ENCODE measurements around the gene IFI30. TPM values are rescaled to one million over a fixed set of nuclear protein-coding genes. Genes with fewer than 3 reads are reported as not detected.

Gene IFI30
- total and polyA plus RNA-seq, 2 donors (not counting 1 experiment from before 2014, with no cell fraction given) = 8.8 to 50.9 TPM

GRCh38 chr19:18190278-18190677 is 16.7 kb downstream of the IFI30 start:
- no peak overlapping the region for H3K4me2 ChIP-seq (ENCODE audit: extremely low read depth, insufficient read depth, low read length)
- TF ChIP-seq EZH2 (IDR thresholded peaks at IDR 0.05; ENCODE audit: low read length, missing control alignments) = no peak
- no peak for TF ChIP-seq CTCF (conservative IDR thresholded peaks at IDR 0.05 in 1 of 2, IDR thresholded peaks at IDR 0.05 in 1 of 2; ENCODE audit: low read depth in 1 of 2, low read length in 2 of 2)
- H3K9me3 ChIP-seq (ENCODE audit: control insufficient read depth, insufficient read depth, low read depth, low read length) = no peaks in the 10 kb centered on the region
- no peaks in the 10 kb centered on the region for H3K27me3 ChIP-seq (ENCODE audit: control insufficient read depth, insufficient read depth, low read length)
- no peak overlapping the region for H2AFZ ChIP-seq (ENCODE audit: low read length)
- no peak overlapping the region for H3K4me3 ChIP-seq (replicated peaks in 1 of 4; ENCODE audit: control extremely low read depth in 1 of 4, insufficient read depth in 1 of 4, low read depth in 3 of 4, low read length in 4 of 4)
- H3K9ac ChIP-seq (ENCODE audit: insufficient read depth, low read length) = no peak overlapping the region
- no peaks in the 10 kb centered on the region for H3K4me1 ChIP-seq (ENCODE audit: control insufficient read depth, extremely low read depth, insufficient read depth, low read length)
- H3K79me2 ChIP-seq (ENCODE audit: control insufficient read depth, insufficient read depth, low read length) = no peaks in the 10 kb centered on the region
- H4K20me1 ChIP-seq (ENCODE audit: control insufficient read depth, extremely low read depth, insufficient read depth, low read length) = no peaks in the 10 kb centered on the region
- no peak overlapping the region for H3K27ac ChIP-seq (ENCODE audit: insufficient read depth, low read length)
- no peak for DNase-seq (ENCODE audit: low read depth in 2 of 2)
- H3K36me3 ChIP-seq (ENCODE audit: control insufficient read depth, insufficient read depth, low read length) = no peaks in the 10 kb centered on the region

GRCh38 chr19:18191640-18192062 is 18.0 kb downstream of the IFI30 start:
- peak overlapping the region; percentile 20 for H2AFZ ChIP-seq (ENCODE audit: low read length)
- peaks cover 2% of the 10 kb centered on the region for H3K36me3 ChIP-seq (ENCODE audit: control insufficient read depth, insufficient read depth, low read length)
- H3K4me1 ChIP-seq (ENCODE audit: control insufficient read depth, extremely low read depth, insufficient read depth, low read length) = no peaks in the 10 kb centered on the region
- H4K20me1 ChIP-seq (ENCODE audit: control insufficient read depth, extremely low read depth, insufficient read depth, low read length) = no peaks in the 10 kb centered on the region
- H3K4me2 ChIP-seq (ENCODE audit: extremely low read depth, insufficient read depth, low read length) = peak overlapping the region; percentile 49
- TF ChIP-seq CTCF (conservative IDR thresholded peaks at IDR 0.05 in 1 of 2, IDR thresholded peaks at IDR 0.05 in 1 of 2; ENCODE audit: low read depth in 1 of 2, low read length in 2 of 2) (no peak), EZH2 (IDR thresholded peaks at IDR 0.05; ENCODE audit: low read length, missing control alignments) (no peak)
- no peaks in the 10 kb centered on the region for H3K27me3 ChIP-seq (ENCODE audit: control insufficient read depth, insufficient read depth, low read length)
- H3K79me2 ChIP-seq (ENCODE audit: control insufficient read depth, insufficient read depth, low read length) = no peaks in the 10 kb centered on the region
- no peaks in the 10 kb centered on the region for H3K9me3 ChIP-seq (ENCODE audit: control insufficient read depth, insufficient read depth, low read depth, low read length)
- no peak for DNase-seq (ENCODE audit: low read depth in 2 of 2)
- H3K9ac ChIP-seq (ENCODE audit: insufficient read depth, low read length) = no peak overlapping the region
- peak overlapping the region; percentile 87 for H3K27ac ChIP-seq (ENCODE audit: insufficient read depth, low read length)
- peak overlapping the region; percentile 51 to 88 (median 60) for H3K4me3 ChIP-seq (replicated peaks in 1 of 4; ENCODE audit: control extremely low read depth in 1 of 4, insufficient read depth in 1 of 4, low read depth in 3 of 4, low read length in 4 of 4)

GRCh38 chr19:18192673-18193387 is 19.2 kb downstream of the IFI30 start, which contains the start of gene MPV17L2:
Gene MPV17L2 (plus strand): TSS chr19:18193218. CDS start chr19:18193282, 64 bp downstream.
- no peaks in the 10 kb centered on the region for H3K9me3 ChIP-seq (ENCODE audit: control insufficient read depth, insufficient read depth, low read depth, low read length)
- peak within 1 kb of the TSS; percentile 85 for H3K4me2 ChIP-seq (ENCODE audit: extremely low read depth, insufficient read depth, low read length)
- TF ChIP-seq EZH2 (IDR thresholded peaks at IDR 0.05; ENCODE audit: low read length, missing control alignments) (peak; percentile 93), CTCF (conservative IDR thresholded peaks at IDR 0.05 in 1 of 2, IDR thresholded peaks at IDR 0.05 in 1 of 2; ENCODE audit: low read depth in 1 of 2, low read length in 2 of 2) (no peak)
- H3K27ac ChIP-seq (ENCODE audit: insufficient read depth, low read length) = peak within 1 kb of the TSS; percentile 88
- H3K4me1 ChIP-seq (ENCODE audit: control insufficient read depth, extremely low read depth, insufficient read depth, low read length) = no peaks in the 10 kb centered on the region
- peaks cover 2% of the 10 kb centered on the region for H3K36me3 ChIP-seq (ENCODE audit: control insufficient read depth, insufficient read depth, low read length)
- H3K9ac ChIP-seq (ENCODE audit: insufficient read depth, low read length) = peak within 1 kb of the TSS; percentile 83
- peak within 1 kb of the TSS; percentile 70 to 88 (median 80) for H3K4me3 ChIP-seq (replicated peaks in 1 of 4; ENCODE audit: control extremely low read depth in 1 of 4, insufficient read depth in 1 of 4, low read depth in 3 of 4, low read length in 4 of 4)
- H3K27me3 ChIP-seq (ENCODE audit: control insufficient read depth, insufficient read depth, low read length) = no peaks in the 10 kb centered on the region
- no peaks in the 10 kb centered on the region for H3K79me2 ChIP-seq (ENCODE audit: control insufficient read depth, insufficient read depth, low read length)
- no peaks in the 10 kb centered on the region for H4K20me1 ChIP-seq (ENCODE audit: control insufficient read depth, extremely low read depth, insufficient read depth, low read length)
- H2AFZ ChIP-seq (ENCODE audit: low read length) = peak within 1 kb of the TSS; percentile 18
- DNase-seq (ENCODE audit: low read depth in 2 of 2) = peak; percentile 100

Measured in fibroblast of lung (primary cell).